HepG2 (cell line): Measurements from ENCODE around the gene ACYP2. TPM values are rescaled to one million over a fixed set of nuclear protein-coding genes. Genes with fewer than 3 reads are reported as not detected.

ENCODE experiments used
- AHDC1 ChIP-seq: sonication (generic); formaldehyde crosslinking; IDR thresholded peaks from 2 replicates; pipeline ENCODE4 v1.5.1; 2020; ENCODE audit warnings: mild to moderate bottlenecking, missing genetic modification reagents, borderline replicate concordance
- CENPT ChIP-seq: sonication (generic); formaldehyde crosslinking; IDR thresholded peaks from 2 replicates; pipeline ENCODE4 v1.8.0; 2022; ENCODE audit warnings: low read depth, mild to moderate bottlenecking, moderate library complexity, missing genetic modification reagents
- CHD2 ChIP-seq: IDR thresholded peaks from 2 replicates; pipeline ENCODE4 v1.6.1; 2011; ENCODE audit warnings: low read depth, low read length, improper control_type of control experiment
- HOXA7 ChIP-seq: sonication (generic); formaldehyde crosslinking; IDR thresholded peaks from 2 replicates; pipeline ENCODE4 v1.8.1; 2022; ENCODE audit warnings: mild to moderate bottlenecking, missing genetic modification reagents, moderate library complexity
- KDM3A ChIP-seq: IDR thresholded peaks from 2 replicates; pipeline ENCODE4 v1.6.1; 2018; ENCODE audit warnings: low read depth, missing compliant biosample characterization
- MAFF ChIP-seq: IDR thresholded peaks from 2 replicates; pipeline ENCODE4 v1.6.1; 2011; ENCODE audit warnings: low read depth, low read length, improper control_type of control experiment
- MZF1 ChIP-seq: sonication (generic); formaldehyde crosslinking; IDR thresholded peaks from 2 replicates; pipeline ENCODE4 v1.8.1; 2023; ENCODE audit warnings: mild to moderate bottlenecking, missing genetic modification reagents, borderline replicate concordance
- NCOA2 ChIP-seq: sonication (generic); formaldehyde crosslinking; IDR thresholded peaks from 2 replicates; pipeline ENCODE4 v1.8.0; 2022; ENCODE audit warnings: inconsistent platforms
- NR2F6 ChIP-seq, 2 experiments: IDR thresholded peaks; 2 replicates each; pipeline ENCODE4 v1.6.1; 2016; ENCODE audit warnings: antibody characterized with exemption in 1 of 2, mild to moderate bottlenecking in 1 of 2
- REXO4 ChIP-seq: sonication (generic); formaldehyde crosslinking; IDR thresholded peaks from 2 replicates; pipeline ENCODE4 v1.8.0; 2022; ENCODE audit warnings: missing genetic modification reagents, mild to moderate bottlenecking, borderline replicate concordance
- RFX3 ChIP-seq: IDR thresholded peaks from 2 replicates; pipeline ENCODE4 v1.6.1; 2016; ENCODE audit warnings: missing biosample characterization, missing genetic modification reagents
- SOX5 ChIP-seq: IDR thresholded peaks from 2 replicates; pipeline ENCODE4 v1.6.1; 2016; ENCODE audit warnings: borderline replicate concordance
- SUZ12 ChIP-seq: fragments of 150-350 bp; IDR thresholded peaks from 2 replicates; pipeline ENCODE4 v1.6.1; 2014; ENCODE audit warnings: low read depth, low read length
- TAF1 ChIP-seq: sonication (generic); formaldehyde crosslinking; IDR thresholded peaks from 2 replicates; pipeline ENCODE4 v1.4.0; 2020; ENCODE audit warnings: missing genetic modification reagents
- TRAFD1 ChIP-seq: sonication (generic); formaldehyde crosslinking; IDR thresholded peaks from 2 replicates; pipeline ENCODE4 v1.5.1; 2020; ENCODE audit warnings: missing genetic modification reagents, mild to moderate bottlenecking, borderline replicate concordance
- ZFP82 ChIP-seq: sonication (generic); formaldehyde crosslinking; IDR thresholded peaks from 2 replicates; pipeline ENCODE4 v1.5.1; 2020; ENCODE audit warnings: mild to moderate bottlenecking, missing genetic modification reagents, borderline replicate concordance
- ZNF343 ChIP-seq: sonication (generic); formaldehyde crosslinking; IDR thresholded peaks from 2 replicates; pipeline ENCODE4 v1.4.0; 2020; ENCODE audit warnings: mild to moderate bottlenecking, missing genetic modification reagents
- ZNF496 ChIP-seq: sonication (generic); formaldehyde crosslinking; IDR thresholded peaks from 2 replicates; pipeline ENCODE4 v1.8.1; 2023; ENCODE audit warnings: mild to moderate bottlenecking, moderate library complexity, missing genetic modification reagents; ENCODE audit not compliant: insufficient replicate concordance
- ZNF614 ChIP-seq: IDR thresholded peaks from 2 replicates; pipeline ENCODE4 v1.6.1; 2018; ENCODE audit warnings: missing biosample characterization, missing genetic modification reagents, inconsistent platforms, borderline replicate concordance
- ZSCAN21 ChIP-seq: sonication (generic); formaldehyde crosslinking; IDR thresholded peaks from 2 replicates; pipeline ENCODE4 v1.8.0; 2022; ENCODE audit warnings: mild to moderate bottlenecking, missing genetic modification reagents, moderate library complexity, borderline replicate concordance
- polyA plus RNA-seq, 8 experiments: library from polyadenylated mRNA; depleted of rRNA in 3 of 8; stranded (reverse) in 7 of 8; unstranded in 1 of 8; fragments of >200 nt; fragmentation: Illumina TruSeq in 4 of 8; extraction: Trizol in 4 of 8; gene quantifications; 2 replicates each; pipeline versions ENCODE4 v1.2.1 to v1.2.3, GENCODE V29; 2011 to 2016; ENCODE audit warnings: low read depth in 4 of 8, missing spikeins in 1 of 8, mixed read lengths in 1 of 8; ENCODE audit not compliant: insufficient read depth in 1 of 8
- total RNA-seq, 5 experiments: library from RNA; depleted of rRNA; stranded (reverse); fragments of >200 nt; fragmentation: Illumina TruSeq; extraction: Trizol; gene quantifications; 2 replicates each; pipeline ENCODE4 v1.2.3, GENCODE V29; 2016; ENCODE audit warnings: low read depth in 1 of 5

Gene ACYP2
- total and polyA plus RNA-seq, 2 of the 13 experiments (the other 11 are each of a cell fraction or from before 2014, with no cell fraction given): 12.3 to 12.7 TPM

DNA sequence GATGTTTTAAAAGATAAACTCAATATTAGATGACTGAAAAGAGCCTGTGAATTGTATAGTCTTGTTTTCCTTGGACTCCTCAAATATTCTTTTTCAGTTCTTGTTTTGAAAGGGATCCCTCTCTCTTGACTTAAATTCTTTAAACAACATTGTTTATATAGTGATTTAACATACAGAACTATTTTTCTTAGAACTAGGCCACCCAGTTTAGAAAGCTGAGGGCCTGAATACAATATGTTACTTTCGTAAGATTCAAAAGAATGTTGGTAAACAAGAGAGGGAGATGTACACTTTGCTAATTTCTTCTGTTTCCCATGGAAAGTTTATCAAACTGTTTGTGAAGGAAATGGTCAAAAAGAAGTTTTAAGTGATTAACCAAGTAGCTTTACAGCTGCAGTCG lies 146.1 kb downstream of the ACYP2 start (continued):
- TF ChIP-seq AHDC1 (CRISPR knock-in tag) (peak; percentile 35; the same call in 1 of the 2 replicates), ZNF496 (no peak), REXO4 (CRISPR knock-in tag) (no peak), SUZ12 (no peak), RFX3 (CRISPR knock-in tag) (no peak), CENPT (CRISPR knock-in tag) (no peak), MZF1 (CRISPR knock-in tag) (no peak), NR2F6 (IDR thresholded peaks at IDR 0.05) (peak; percentile 19; the same call in 1 of the 2 replicates), NR2F6 (CRISPR knock-in tag; IDR thresholded peaks at IDR 0.05) (0 out of 2 replicates have a peak, but pooled peaks have one; percentile 17), SOX5 (peak; percentile 77; the same call in 1 of the 2 replicates), MAFF (no peak), ZNF614 (no peak), ZSCAN21 (no peak), ZFP82 (CRISPR knock-in tag) (no peak), ZNF343 (CRISPR knock-in tag) (no peak), HOXA7 (no peak), CHD2 (no peak), TRAFD1 (CRISPR knock-in tag) (no peak), NCOA2 (CRISPR knock-in tag) (peak; percentile 79), TAF1 (no peak), KDM3A (no peak)
